Upper lobe of left lung (tissue), 6 donors: Measurements from ENCODE around the gene NOL4L. TPM values are rescaled to one million over a fixed set of nuclear protein-coding genes. Genes with fewer than 3 reads are reported as not detected.

Source experiments
- ATAC-seq, 2 donors: fragments of 200-7000 bp; cut with Tn5 transposase; one replicate each; pipeline ENCODE4 v1.9.1; 2022; ENCODE audit warnings: mild to moderate bottlenecking in 2 of 2, moderate library complexity in 2 of 2; ENCODE audit not compliant: low FRiP score in 2 of 2
- DNase-seq, 2 donors: peaks; one replicate each; pipeline ENCODE4 v3.0.0-alpha.2; 2019 to 2020
- H3K27ac ChIP-seq, 4 donors: fragments of 200-600 bp; sonication (generic); one replicate each; pipeline ENCODE4 v1.5.1; 2016 to 2019
- H3K27me3 ChIP-seq, 4 donors: fragments of 200-600 bp; sonication (generic); one replicate each; pipeline ENCODE4 v1.5.1; 2017 to 2019
- H3K36me3 ChIP-seq, 4 donors: fragments of 200-600 bp; sonication (generic); one replicate each; pipeline ENCODE4 v1.5.1; 2016 to 2019
- H3K4me1 ChIP-seq, 4 donors: fragments of 200-600 bp; sonication (generic); one replicate each; pipeline ENCODE4 v1.5.1; 2018 to 2019
- H3K4me3 ChIP-seq, 4 donors: fragments of 200-600 bp; sonication (generic); one replicate each; pipeline ENCODE4 v1.5.1; 2017 to 2019; ENCODE audit warnings: mild to moderate bottlenecking in 2 of 4, moderate library complexity in 1 of 4
- H3K9me3 ChIP-seq, 4 donors: fragments of 200-600 bp; sonication (generic); one replicate each; pipeline ENCODE4 v1.5.1; 2018 to 2019
- EP300 ChIP-seq, 4 donors: sonication (generic); formaldehyde crosslinking; IDR thresholded peaks; one replicate each; pipeline ENCODE4 v1.5.1; 2017; ENCODE audit warnings: antibody characterized with exemption in 4 of 4, control low read depth in 2 of 4
- POLR2A ChIP-seq, 4 donors: fragments of 450-650 bp; IDR thresholded peaks; one replicate each; pipeline ENCODE4 v1.5.1; 2016 to 2017; ENCODE audit warnings: antibody characterized with exemption in 4 of 4, mild to moderate bottlenecking in 2 of 4
- POLR2AphosphoS5 ChIP-seq, 2 donors: sonication (generic); formaldehyde crosslinking; IDR thresholded peaks; one replicate each; pipeline ENCODE4 v1.5.1; 2017; ENCODE audit warnings: antibody characterized with exemption in 2 of 2
- WGBS, 2 donors: methylation state at CpG; one replicate each; pipeline ENCODE4 v1.1.5; 2017 to 2018; 5-methylcytosine and 5-hydroxymethylcytosine counted together
- total RNA-seq, 6 donors: library from RNA; depleted of rRNA in 4 of 6; stranded (reverse); fragments of >200 nt in 4 of 6; gene quantifications; one replicate each; pipeline versions ENCODE4 v1.1.0 to v1.2.1, GENCODE V29; 2016 to 2021
- TF ChIP-seq, protein P1 (sequence below), 6 experiments: fragments of 450-650 bp in 4 of 6; fragments of 200-600 bp in 2 of 6; sonication (generic) in 2 of 6; IDR thresholded peaks; one replicate each; pipeline ENCODE4 v1.5.1; 2016 to 2019; ENCODE audit warnings: antibody characterized with exemption in 6 of 6
- donor health status: DM: no; HTN: no; CAD: no; lungs with moderate emphysema.
- donor health status: DM: no; HTN: yes; CAD: no; lungs with severe emphysema.

The NOL4L gene
- total RNA-seq, 6 donors from 2014 or later, result 13.4 to 40.2 (median 19.0) TPM

DNA sequence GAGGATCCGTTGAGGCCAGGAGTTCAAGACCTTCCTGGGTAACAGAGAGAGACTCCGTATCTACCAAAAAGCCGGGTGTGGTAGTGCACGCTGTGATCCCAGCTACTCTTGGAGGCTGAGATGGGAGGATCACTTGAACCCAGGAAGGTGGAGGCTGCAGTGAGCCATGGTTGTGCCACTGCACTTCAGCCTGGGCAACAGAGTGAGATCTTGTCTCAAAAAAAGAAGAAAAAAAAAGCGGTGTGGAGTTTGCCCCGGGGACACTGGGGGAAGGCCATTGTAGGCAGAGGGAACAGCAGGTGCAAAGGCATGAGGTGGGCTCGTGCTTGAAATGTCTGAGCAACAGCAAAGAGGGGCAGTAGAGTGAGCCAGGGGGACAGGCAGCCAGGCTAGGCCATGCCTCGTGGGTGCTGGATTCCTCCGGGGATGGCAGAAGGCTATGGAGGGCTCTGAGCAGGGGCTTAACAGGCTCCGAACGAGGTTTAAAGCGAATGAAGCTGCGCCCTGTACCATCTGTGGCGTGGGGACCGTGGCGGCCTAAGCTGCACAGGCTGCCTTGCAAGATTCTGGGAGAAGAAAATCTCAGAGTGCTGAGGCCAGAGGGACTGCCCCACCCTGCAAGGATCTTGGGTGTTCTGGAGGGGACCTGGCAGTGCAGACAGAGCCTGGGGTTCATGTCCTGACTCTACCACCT, 36.9 kb upstream of the NOL4L start:
- Histone ChIP-seq H3K4me1 (peaks cover 1 to 4% (median 3%) of the 10 kb centered on the region in 4 donors), H3K4me3 (no peak overlapping the region), H3K27ac (no peak overlapping the region), H3K9me3 (no peaks in the 10 kb centered on the region), H3K36me3 (no peaks in the 10 kb centered on the region), H3K27me3 (peaks cover 0 to 8% (median under 1%) of the 10 kb centered on the region in 4 donors)
- no peak for DNase-seq
- WGBS, 2 donors, result 85 to 91% methylated on average over 16 of the region's 16 CpGs
- TF ChIP-seq, protein P1, sequence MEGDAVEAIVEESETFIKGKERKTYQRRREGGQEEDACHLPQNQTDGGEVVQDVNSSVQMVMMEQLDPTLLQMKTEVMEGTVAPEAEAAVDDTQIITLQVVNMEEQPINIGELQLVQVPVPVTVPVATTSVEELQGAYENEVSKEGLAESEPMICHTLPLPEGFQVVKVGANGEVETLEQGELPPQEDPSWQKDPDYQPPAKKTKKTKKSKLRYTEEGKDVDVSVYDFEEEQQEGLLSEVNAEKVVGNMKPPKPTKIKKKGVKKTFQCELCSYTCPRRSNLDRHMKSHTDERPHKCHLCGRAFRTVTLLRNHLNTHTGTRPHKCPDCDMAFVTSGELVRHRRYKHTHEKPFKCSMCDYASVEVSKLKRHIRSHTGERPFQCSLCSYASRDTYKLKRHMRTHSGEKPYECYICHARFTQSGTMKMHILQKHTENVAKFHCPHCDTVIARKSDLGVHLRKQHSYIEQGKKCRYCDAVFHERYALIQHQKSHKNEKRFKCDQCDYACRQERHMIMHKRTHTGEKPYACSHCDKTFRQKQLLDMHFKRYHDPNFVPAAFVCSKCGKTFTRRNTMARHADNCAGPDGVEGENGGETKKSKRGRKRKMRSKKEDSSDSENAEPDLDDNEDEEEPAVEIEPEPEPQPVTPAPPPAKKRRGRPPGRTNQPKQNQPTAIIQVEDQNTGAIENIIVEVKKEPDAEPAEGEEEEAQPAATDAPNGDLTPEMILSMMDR (IDR thresholded peaks at IDR 0.05), result no peak
- TF ChIP-seq EP300 (IDR thresholded peaks at IDR 0.05), result no peak
- TF ChIP-seq POLR2AphosphoS5 (IDR thresholded peaks at IDR 0.05), result no peak
- no peak for TF ChIP-seq POLR2A (IDR thresholded peaks at IDR 0.05)
- no peak for ATAC-seq

DNA sequence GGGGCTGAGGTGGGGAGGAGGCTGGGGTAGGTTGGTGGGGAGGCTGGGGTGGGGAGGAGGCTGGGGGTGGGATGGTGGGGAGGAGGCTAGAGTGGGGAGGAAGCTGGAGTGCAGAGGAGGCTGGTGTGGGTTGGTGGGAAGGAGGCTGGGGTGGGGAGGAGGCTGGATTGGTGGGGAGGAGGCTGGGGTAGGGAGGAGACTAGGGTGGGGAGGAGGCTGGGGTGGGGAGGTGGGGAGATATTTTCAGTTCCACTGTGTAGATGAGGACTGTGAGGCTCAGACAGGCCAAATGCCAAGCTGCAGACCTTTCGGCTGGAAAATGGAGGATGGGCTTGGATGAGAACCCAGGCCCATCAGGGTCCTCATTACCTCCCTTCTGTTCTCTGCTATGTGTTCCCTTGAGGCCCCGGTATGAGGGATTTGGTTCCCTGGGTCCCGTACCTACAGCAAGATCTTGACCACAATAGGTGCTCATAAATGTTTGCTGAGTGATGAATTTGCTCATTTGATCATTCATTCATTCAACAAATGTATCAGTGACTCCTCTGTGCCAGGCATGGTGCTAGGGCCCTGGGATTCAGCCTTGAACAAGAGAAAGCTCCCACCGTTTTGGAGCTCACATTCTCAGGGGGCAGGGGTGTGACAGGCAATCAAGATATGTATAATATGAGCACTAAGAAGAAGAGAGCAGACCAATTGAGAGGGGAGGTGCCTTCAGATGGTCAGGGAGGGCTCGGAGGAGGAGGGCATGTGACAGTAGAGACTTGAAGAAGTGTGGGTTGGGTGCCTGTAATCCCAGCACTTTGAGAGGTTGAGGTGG, 36.1 kb upstream of the NOL4L start:
- Histone ChIP-seq H3K4me3 (no peak overlapping the region), H3K9me3 (no peaks in the 10 kb centered on the region), H3K4me1 (no peaks in the 10 kb centered on the region), H3K36me3 (no peaks in the 10 kb centered on the region), H3K27ac (no peak overlapping the region), H3K27me3 (peaks cover 0 to under 1% (median 0%) of the 10 kb centered on the region in 4 donors)
- WGBS, 2 donors, result 75 to 87% methylated on average over 4 to 5 of the region's 5 CpGs
- DNase-seq (no peak), ATAC-seq (no peak)
- TF ChIP-seq POLR2A (IDR thresholded peaks at IDR 0.05), result no peak
- TF ChIP-seq, protein P1 (IDR thresholded peaks at IDR 0.05), result no peak
- TF ChIP-seq EP300 (IDR thresholded peaks at IDR 0.05), result no peak
- TF ChIP-seq POLR2AphosphoS5 (IDR thresholded peaks at IDR 0.05), result no peak

DNA sequence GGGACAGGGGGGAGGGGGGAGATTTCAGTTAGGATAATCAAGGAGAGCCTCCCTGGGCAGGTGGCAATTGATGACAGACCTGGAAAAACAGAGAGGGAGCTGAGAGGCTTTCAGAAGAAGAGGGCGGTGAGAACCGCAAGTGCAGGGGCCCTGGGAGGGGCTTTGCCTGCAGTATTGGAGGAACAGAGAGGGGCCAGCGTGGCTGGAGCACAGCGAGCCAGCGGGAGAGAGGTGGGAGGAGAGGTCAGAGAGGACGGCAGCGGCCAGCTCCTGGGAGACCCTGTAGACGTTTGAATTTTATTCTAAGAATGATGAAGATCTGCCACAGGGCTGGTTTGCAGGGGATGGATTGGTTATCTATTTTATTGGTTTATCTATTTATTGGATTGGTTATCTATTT, 34.5 kb upstream of the NOL4L start:
- TF ChIP-seq EP300 (IDR thresholded peaks at IDR 0.05) (no peak), POLR2A (IDR thresholded peaks at IDR 0.05) (no peak), POLR2AphosphoS5 (IDR thresholded peaks at IDR 0.05) (no peak)
- TF ChIP-seq, protein P1 (IDR thresholded peaks at IDR 0.05), result no peak
- no peaks in the 10 kb centered on the region for H3K4me1 ChIP-seq
- no peaks in the 10 kb centered on the region for H3K9me3 ChIP-seq
- ATAC-seq, result no peak
- no peak overlapping the region for H3K4me3 ChIP-seq
- WGBS, 2 donors, result 48 to 54% methylated on average over 8 of the region's 8 CpGs
- no peaks in the 10 kb centered on the region for H3K36me3 ChIP-seq
- no peak for DNase-seq
- no peaks in the 10 kb centered on the region for H3K27me3 ChIP-seq
- H3K27ac ChIP-seq, result no peak overlapping the region

DNA sequence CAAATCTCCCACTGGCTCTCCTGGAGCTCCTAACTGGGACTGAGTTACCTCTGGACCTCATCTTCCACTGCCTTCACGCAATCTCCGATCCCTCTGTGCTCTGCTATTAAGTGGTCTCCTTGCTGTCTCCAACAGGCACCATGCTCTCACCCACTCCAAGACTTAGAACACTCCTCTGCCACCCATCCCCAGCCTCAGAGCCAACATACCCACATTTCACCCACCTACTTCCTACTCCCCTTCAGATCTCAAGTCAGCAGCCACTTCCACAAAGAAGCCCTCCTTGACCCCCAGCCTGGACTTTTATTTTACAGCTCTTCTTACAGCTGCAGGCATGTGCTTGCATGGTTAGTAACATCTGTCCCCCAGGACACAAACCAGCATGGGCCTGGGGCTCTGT, 29.6 kb upstream of the NOL4L start:
- WGBS, 2 donors, result 98 to 100% methylated on average over 2 of the region's 2 CpGs
- ATAC-seq (no peak), DNase-seq (no peak)
- H3K27ac ChIP-seq, result no peak overlapping the region
- no peaks in the 10 kb centered on the region for H3K27me3 ChIP-seq
- TF ChIP-seq, protein P1 (IDR thresholded peaks at IDR 0.05), result no peak
- TF ChIP-seq POLR2AphosphoS5 (IDR thresholded peaks at IDR 0.05), result no peak
- TF ChIP-seq POLR2A (IDR thresholded peaks at IDR 0.05), result no peak
- no peak for TF ChIP-seq EP300 (IDR thresholded peaks at IDR 0.05)
- H3K4me1 ChIP-seq, result no peaks in the 10 kb centered on the region
- no peaks in the 10 kb centered on the region for H3K36me3 ChIP-seq
- H3K4me3 ChIP-seq, result no peak overlapping the region
- H3K9me3 ChIP-seq, result no peaks in the 10 kb centered on the region
